SK-N-MC (cell line): ENCODE measurements around the gene NLRX1.

Experiments
- EZH2 ChIP-seq: fragments of 200-600 bp; sonication (generic); IDR thresholded peaks from one replicate; pipeline ENCODE4 v1.6.1; 2017; ENCODE audit warnings: antibody characterized with exemption
- POLR2AphosphoS5 ChIP-seq: IDR thresholded peaks from 2 replicates; pipeline ENCODE4 v1.6.1; 2012; ENCODE audit warnings: mild to moderate bottlenecking, low read depth, low read length, borderline replicate concordance

GRCh38 chr11:119166368-119167076 is 2.0 kb upstream of the NLRX1 start:
- TF ChIP-seq POLR2AphosphoS5 (no peak), EZH2 (no peak)
